Right atrium auricular region (tissue), 2 donors: ENCODE results near the gene ALDH18A1. TPM values are rescaled to one million over a fixed set of nuclear protein-coding genes. Genes with fewer than 3 reads are reported as not detected.
A peak's percentile ranks its signal among the peaks of the same experiment; 100 is the strongest.

Source experiments
- DNase-seq: peaks from one replicate; pipeline ENCODE4 v3.0.0-alpha.2; 2019; ENCODE audit warnings: low spot score
- H3K27ac ChIP-seq, 2 donors: fragments of 200-600 bp; sonication (generic); 1 replicate in 1 of 2; 2 replicates in 1 of 2; pipeline ENCODE4 v1.5.1; 2016 to 2019
- H3K27me3 ChIP-seq, 2 donors: fragments of 200-600 bp; sonication (generic); one replicate each; pipeline versions ENCODE4 v1.5.1 to v1.6.0; 2017 to 2019
- H3K36me3 ChIP-seq: fragments of 200-600 bp; sonication (generic); one replicate; pipeline ENCODE4 v1.5.1; 2016
- H3K4me1 ChIP-seq, 2 donors: fragments of 200-600 bp; sonication (generic); one replicate each; pipeline versions ENCODE4 v1.5.1 to v1.6.0; 2017 to 2019
- H3K4me3 ChIP-seq, 2 donors: fragments of 200-600 bp; sonication (generic); 1 replicate in 1 of 2; 2 replicates in 1 of 2; pipeline ENCODE4 v1.5.1; 2017 to 2019; ENCODE audit warnings: mild to moderate bottlenecking in 1 of 2, moderate library complexity in 1 of 2
- H3K9me3 ChIP-seq, 2 donors: fragments of 200-600 bp; sonication (generic); one replicate each; pipeline ENCODE4 v1.5.1; 2019
- CTCF ChIP-seq, 2 donors: fragments of 200-600 bp; sonication (generic); IDR thresholded peaks; one replicate each; pipeline ENCODE4 v1.5.1; 2019; ENCODE audit warnings: antibody characterized with exemption in 2 of 2
- total RNA-seq, 2 donors: library from RNA; depleted of rRNA; stranded (reverse); fragments of >200 nt; gene quantifications; one replicate each; pipeline ENCODE4 v1.1.0, GENCODE V29; 2016

ALDH18A1 gene
- total RNA-seq, 2 donors from 2014 or later, result 13.7 to 17.6 TPM

- DNase-seq, result no peak
- Histone ChIP-seq H3K4me3 (peak overlapping the region; percentile 66 to 76), H3K36me3 (no peaks in the 10 kb centered on the region), H3K27ac (peak overlapping the region; percentile 82 to 83), H3K4me1 (peaks cover 0 to 21% of the 10 kb centered on the region in 2 donors), H3K27me3 (no peaks in the 10 kb centered on the region), H3K9me3 (no peaks in the 10 kb centered on the region)
- TF ChIP-seq CTCF (IDR thresholded peaks at IDR 0.05), result no peak
Measured at GRCh38 chr10:95693071-95693667, 36.7 kb upstream of the ALDH18A1 start.

- no peaks in the 10 kb centered on the region for H3K27me3 ChIP-seq
- no peak overlapping the region for H3K4me3 ChIP-seq
- peaks cover 0 to 21% of the 10 kb centered on the region in 2 donors for H3K4me1 ChIP-seq
- TF ChIP-seq CTCF (IDR thresholded peaks at IDR 0.05), result no peak
- H3K9me3 ChIP-seq, result no peaks in the 10 kb centered on the region
- no peak overlapping the region for H3K27ac ChIP-seq
- DNase-seq, result no peak
- peaks cover 14% of the 10 kb centered on the region for H3K36me3 ChIP-seq
Measured at GRCh38 chr10:95691281-95691680, 34.8 kb upstream of the ALDH18A1 start.

GRCh38 chr10:95688648-95689047, 32.1 kb upstream of the ALDH18A1 start:
- no peak for DNase-seq

GRCh38 chr10:95683966-95684365, 27.5 kb upstream of the ALDH18A1 start:
- peaks cover 74% of the 10 kb centered on the region for H3K36me3 ChIP-seq
- H3K27me3 ChIP-seq, result no peaks in the 10 kb centered on the region
- H3K4me3 ChIP-seq, result no peak overlapping the region
- no peak for TF ChIP-seq CTCF (IDR thresholded peaks at IDR 0.05)
- DNase-seq, result no peak
- H3K27ac ChIP-seq, result no peak overlapping the region
- no peaks in the 10 kb centered on the region for H3K9me3 ChIP-seq
- H3K4me1 ChIP-seq, result no peaks in the 10 kb centered on the region

More at GRCh38 chr10:95688648-95689047, 32.1 kb upstream of the ALDH18A1 start:
- Histone ChIP-seq H3K27me3 (no peaks in the 10 kb centered on the region), H3K9me3 (no peaks in the 10 kb centered on the region), H3K36me3 (peaks cover 39% of the 10 kb centered on the region), H3K4me1 (peaks cover 0 to 16% of the 10 kb centered on the region in 2 donors), H3K27ac (no peak overlapping the region), H3K4me3 (no peak overlapping the region)
- TF ChIP-seq CTCF (IDR thresholded peaks at IDR 0.05), result no peak

GRCh38 chr10:95675403-95676116, 19.0 kb upstream of the ALDH18A1 start:
- Histone ChIP-seq H3K9me3 (no peaks in the 10 kb centered on the region), H3K4me1 (no peaks in the 10 kb centered on the region), H3K4me3 (no peak overlapping the region), H3K27me3 (no peaks in the 10 kb centered on the region), H3K27ac (no peak overlapping the region), H3K36me3 (peaks cover 33% of the 10 kb centered on the region)
- no peak for DNase-seq
- TF ChIP-seq CTCF (IDR thresholded peaks at IDR 0.05), result no peak
